Thymus (tissue), 11 donors: Measurements from ENCODE around the gene SLC2A10. TPM values are rescaled to one million over a fixed set of nuclear protein-coding genes. Genes with fewer than 3 reads are reported as not detected.

Experiments
- DNase-seq, 9 donors: peaks; one replicate each; pipeline ENCODE4 v3.0.0-alpha.2; 2013; ENCODE audit warnings: low spot score in 9 of 9, low read depth in 6 of 9, missing footprints in 1 of 9
- H3K27ac ChIP-seq, 2 donors: one replicate each; pipeline ENCODE4 v1.5.1; 2013; ENCODE audit warnings: control low read depth in 1 of 2, low read depth in 1 of 2, low read length in 1 of 2, mild to moderate bottlenecking in 1 of 2, moderate library complexity in 1 of 2
- H3K27me3 ChIP-seq, 2 donors: one replicate each; pipeline ENCODE4 v1.5.1; 2013; ENCODE audit warnings: low read length in 1 of 2; ENCODE audit not compliant: control insufficient read depth in 2 of 2, insufficient read depth in 1 of 2
- H3K36me3 ChIP-seq, 2 donors: one replicate each; pipeline ENCODE4 v1.5.1; 2013; ENCODE audit warnings: low read length in 1 of 2, mild to moderate bottlenecking in 1 of 2, moderate library complexity in 1 of 2; ENCODE audit not compliant: control insufficient read depth in 2 of 2, insufficient read depth in 2 of 2
- H3K4me1 ChIP-seq, 2 donors: one replicate each; pipeline ENCODE4 v1.5.1; 2013; ENCODE audit warnings: low read length in 2 of 2; ENCODE audit not compliant: control insufficient read depth in 2 of 2, insufficient read depth in 2 of 2
- H3K4me3 ChIP-seq, 2 donors: one replicate each; pipeline ENCODE4 v1.5.1; 2013; ENCODE audit warnings: low read length in 2 of 2, control low read depth in 1 of 2, mild to moderate bottlenecking in 1 of 2
- H3K9me3 ChIP-seq, 2 donors: one replicate each; pipeline ENCODE4 v1.5.1; 2013; ENCODE audit warnings: low read length in 1 of 2, mild to moderate bottlenecking in 1 of 2; ENCODE audit not compliant: control insufficient read depth in 2 of 2, insufficient read depth in 1 of 2
- WGBS: extraction: QIAGEN DNeasy Blood & Tissue Kit; methylation state at CpG from one replicate; pipeline ENCODE4 v1.1.7; 2013; 5-methylcytosine and 5-hydroxymethylcytosine counted together
- polyA plus RNA-seq: library from polyadenylated mRNA; stranded (reverse); fragments of 200-250 nt; gene quantifications from one replicate; pipeline ENCODE4 v1.2.3, GENCODE V29; 2013
- total RNA-seq: library from RNA; stranded (reverse); fragments of 120-200 nt; gene quantifications from one replicate; pipeline ENCODE4 v1.2.4, GENCODE V29; 2013
- donor health status: healthy.

Gene SLC2A10
- total and polyA plus RNA-seq, 2 donors: 2.0 to 4.8 TPM

GRCh38 chr20:46739431-46740213 is 30.2 kb downstream of the SLC2A10 start:
- Histone ChIP-seq H3K9me3 (no peaks in the 10 kb centered on the region), H3K4me1 (no peaks in the 10 kb centered on the region), H3K27ac (no peak overlapping the region), H3K4me3 (no peak overlapping the region), H3K36me3 (no peaks in the 10 kb centered on the region), H3K27me3 (peaks cover 0 to 10% of the 10 kb centered on the region in 2 donors)
- 76% methylated on average over 4 of the region's 4 CpGs for WGBS
- DNase-seq: no peak

- H3K27me3 ChIP-seq: peaks cover 0 to 10% of the 10 kb centered on the region in 2 donors
- H3K4me1 ChIP-seq: no peaks in the 10 kb centered on the region
- no peak overlapping the region for H3K27ac ChIP-seq
- DNase-seq: no peak
- H3K4me3 ChIP-seq: no peak overlapping the region
- H3K36me3 ChIP-seq: no peaks in the 10 kb centered on the region
- 94% methylated on average over 3 of the region's 3 CpGs for WGBS
- no peaks in the 10 kb centered on the region for H3K9me3 ChIP-seq
Observed at GRCh38 chr20:46740214-46740609, 30.8 kb downstream of the SLC2A10 start.

- Histone ChIP-seq H3K36me3 (no peaks in the 10 kb centered on the region), H3K4me1 (no peaks in the 10 kb centered on the region), H3K4me3 (no peak overlapping the region), H3K9me3 (no peaks in the 10 kb centered on the region), H3K27me3 (peaks cover 0 to 10% of the 10 kb centered on the region in 2 donors), H3K27ac (no peak overlapping the region)
- DNase-seq: no peak
- 89% methylated on average over 8 of the region's 8 CpGs for WGBS
Observed at GRCh38 chr20:46741924-46742668, 32.6 kb downstream of the SLC2A10 start.

- WGBS: 87% methylated on average over 5 of the region's 5 CpGs
- peaks cover 0 to 10% of the 10 kb centered on the region in 2 donors for H3K27me3 ChIP-seq
Observed at GRCh38 chr20:46742669-46743045, 33.2 kb downstream of the SLC2A10 start.

GRCh38 chr20:46743088-46743487 is 33.6 kb downstream of the SLC2A10 start:
- H3K27me3 ChIP-seq: peaks cover 0 to 10% of the 10 kb centered on the region in 2 donors
- WGBS: 59% methylated on average over 5 of the region's 5 CpGs
- DNase-seq: no peak
- H3K36me3 ChIP-seq: no peaks in the 10 kb centered on the region
- no peaks in the 10 kb centered on the region for H3K9me3 ChIP-seq
- no peaks in the 10 kb centered on the region for H3K4me1 ChIP-seq
- no peak overlapping the region for H3K27ac ChIP-seq
- no peak overlapping the region for H3K4me3 ChIP-seq

More at GRCh38 chr20:46742669-46743045, 33.2 kb downstream of the SLC2A10 start:
- Histone ChIP-seq H3K4me1 (no peaks in the 10 kb centered on the region), H3K36me3 (no peaks in the 10 kb centered on the region), H3K27ac (no peak overlapping the region), H3K4me3 (no peak overlapping the region), H3K9me3 (no peaks in the 10 kb centered on the region)
- no peak for DNase-seq

- Histone ChIP-seq H3K9me3 (no peaks in the 10 kb centered on the region), H3K36me3 (no peaks in the 10 kb centered on the region), H3K4me1 (no peaks in the 10 kb centered on the region), H3K4me3 (no peak overlapping the region), H3K27ac (no peak overlapping the region), H3K27me3 (peaks cover 0 to 12% of the 10 kb centered on the region in 2 donors)
- WGBS: 69% methylated on average over 7 of the region's 7 CpGs
- no peak for DNase-seq
Observed at GRCh38 chr20:46746956-46747526, 37.6 kb downstream of the SLC2A10 start.

GRCh38 chr20:46749147-46749546 is 39.7 kb downstream of the SLC2A10 start:
- no peak overlapping the region for H3K4me3 ChIP-seq
- no peak overlapping the region for H3K27ac ChIP-seq
- no peaks in the 10 kb centered on the region for H3K36me3 ChIP-seq
- H3K9me3 ChIP-seq: no peaks in the 10 kb centered on the region
- DNase-seq: no peak
- no peaks in the 10 kb centered on the region for H3K4me1 ChIP-seq
- WGBS: 92% methylated on average over 3 of the region's 3 CpGs
- H3K27me3 ChIP-seq: peaks cover 0 to 2% of the 10 kb centered on the region in 2 donors

- DNase-seq: no peak
- Histone ChIP-seq H3K9me3 (no peaks in the 10 kb centered on the region), H3K27me3 (peaks cover 0 to 2% of the 10 kb centered on the region in 2 donors), H3K36me3 (no peaks in the 10 kb centered on the region), H3K4me3 (no peak overlapping the region), H3K4me1 (no peaks in the 10 kb centered on the region), H3K27ac (no peak overlapping the region)
- 88% methylated on average over 9 of the region's 9 CpGs for WGBS
Observed at GRCh38 chr20:46751856-46752255, 42.4 kb downstream of the SLC2A10 start.

GRCh38 chr20:46752728-46753127 is 43.3 kb downstream of the SLC2A10 start:
- 30% methylated on average over 10 of the region's 10 CpGs for WGBS
- Histone ChIP-seq H3K4me3 (no peak overlapping the region), H3K36me3 (no peaks in the 10 kb centered on the region), H3K27me3 (peaks cover 0 to 2% of the 10 kb centered on the region in 2 donors), H3K4me1 (no peaks in the 10 kb centered on the region), H3K27ac (no peak overlapping the region), H3K9me3 (no peaks in the 10 kb centered on the region)
- DNase-seq: peak in 5 of 9 donors; percentile 9 to 41 (median 17)
